WTC11 (cell line): ENCODE measurements around the gene MUC4. TPM values are rescaled to one million over a fixed set of nuclear protein-coding genes. Genes with fewer than 3 reads are reported as not detected.

Experiments
- ATAC-seq: fragments of 200-7000 bp; cut with Tn5 transposase; 2 replicates; pipeline ENCODE4 v1.10.0; 2021; ENCODE audit warnings: mild to moderate bottlenecking, moderate library complexity
- CTCF ChIA-PET: fragments of 300-600 bp; sonication (Branson Sonifier 250); formaldehyde crosslinking; loops from one replicate; lab custom pipeline; 2021; ENCODE audit warnings: antibody characterized with exemption; lab: Charles Lee
- POLR2A ChIA-PET: fragments of 350-600 bp; sonication (Branson Sonifier 250); formaldehyde crosslinking; loops from one replicate; lab custom pipeline; 2021; ENCODE audit warnings: antibody characterized with exemption; lab: Charles Lee
- DNase-seq: peaks from one replicate; pipeline ENCODE4 v3.0.0; 2021; ENCODE audit warnings: low spot score
- H3K27ac Mint-ChIP-seq: 2 replicates; pipeline ENCODE4 v1.8.0; 2021; ENCODE audit warnings: mixed read lengths
- H3K27me3 Mint-ChIP-seq: 2 replicates; pipeline ENCODE4 v1.8.0; 2021; ENCODE audit warnings: low read depth, mild to moderate bottlenecking, moderate library complexity, mixed read lengths
- H3K36me3 Mint-ChIP-seq: 2 replicates; pipeline ENCODE4 v1.8.0; 2021; ENCODE audit warnings: mixed read lengths
- H3K4me1 Mint-ChIP-seq: 2 replicates; pipeline ENCODE4 v1.8.0; 2022; ENCODE audit warnings: mixed read lengths
- H3K4me3 Mint-ChIP-seq: 2 replicates; pipeline ENCODE4 v1.8.0; 2021; ENCODE audit warnings: mild to moderate bottlenecking, moderate library complexity, mixed read lengths
- H3K9me3 Mint-ChIP-seq: 2 replicates; pipeline ENCODE4 v1.8.0; 2021; ENCODE audit warnings: mixed read lengths
- ARID4B ChIP-seq: sonication (generic); formaldehyde crosslinking; IDR thresholded peaks from 2 replicates; pipeline ENCODE4 v1.8.0; 2023; ENCODE audit warnings: missing genetic modification reagents, mild to moderate bottlenecking, borderline replicate concordance
- CDX4 ChIP-seq: fragments of 250-450 bp; sonication (Bioruptor Pico); IDR thresholded peaks from 2 replicates; pipeline ENCODE4 v1.9.0; 2021; ENCODE audit warnings: moderate library complexity, mild to moderate bottlenecking, inconsistent platforms, borderline replicate concordance
- EMX1 ChIP-seq: fragments of 250-450 bp; sonication (Bioruptor Pico); IDR thresholded peaks from 2 replicates; pipeline ENCODE4 v1.8.0; 2021; ENCODE audit warnings: mild to moderate bottlenecking
- ERG ChIP-seq: fragments of 250-450 bp; sonication (Bioruptor Pico); IDR thresholded peaks from 2 replicates; pipeline ENCODE4 v1.8.0; 2021; ENCODE audit warnings: mild to moderate bottlenecking
- GRHL2 ChIP-seq: fragments of 250-450 bp; sonication (Bioruptor Pico); IDR thresholded peaks from 2 replicates; pipeline ENCODE4 v1.8.0; 2022; ENCODE audit warnings: mild to moderate bottlenecking, moderate library complexity; ENCODE audit not compliant: insufficient replicate concordance, severe bottlenecking
- HMGA2 ChIP-seq: fragments of 250-450 bp; sonication (Bioruptor Pico); IDR thresholded peaks from 2 replicates; pipeline ENCODE4 v1.4.0; 2021; ENCODE audit warnings: mild to moderate bottlenecking, moderate library complexity
- NR3C1 ChIP-seq: sonication (generic); formaldehyde crosslinking; conservative IDR thresholded peaks from 2 replicates; pipeline ENCODE4 v1.8.1; 2023; ENCODE audit warnings: low read depth, mild to moderate bottlenecking, missing genetic modification reagents
- PRRX2 ChIP-seq: fragments of 250-450 bp; sonication (Bioruptor Pico); IDR thresholded peaks from 2 replicates; pipeline ENCODE4 v1.8.0; 2021; ENCODE audit warnings: mild to moderate bottlenecking
- RELA ChIP-seq: sonication (generic); formaldehyde crosslinking; IDR thresholded peaks from 2 replicates; pipeline ENCODE4 v1.8.1; 2022; ENCODE audit warnings: missing genetic modification reagents, mild to moderate bottlenecking, borderline replicate concordance
- RORB ChIP-seq: fragments of 250-450 bp; sonication (Bioruptor Pico); IDR thresholded peaks from 2 replicates; pipeline ENCODE4 v1.9.0; 2021; ENCODE audit warnings: mild to moderate bottlenecking
- SMAD3 ChIP-seq: sonication (generic); formaldehyde crosslinking; IDR thresholded peaks from 2 replicates; pipeline ENCODE4 v1.8.0; 2022; ENCODE audit warnings: missing genetic modification reagents, mild to moderate bottlenecking, borderline replicate concordance
- TP53 ChIP-seq: sonication (generic); formaldehyde crosslinking; IDR thresholded peaks from 2 replicates; pipeline ENCODE4 v1.8.1; 2023; ENCODE audit warnings: mild to moderate bottlenecking, missing genetic modification reagents
- ZNF317 ChIP-seq: sonication (generic); formaldehyde crosslinking; IDR thresholded peaks from 2 replicates; pipeline ENCODE4 v1.8.1; 2023; ENCODE audit warnings: low read depth, mild to moderate bottlenecking, moderate library complexity, missing genetic modification reagents, borderline replicate concordance
- ZNF396 ChIP-seq: fragments of 250-450 bp; sonication (Bioruptor Pico); IDR thresholded peaks from 2 replicates; pipeline ENCODE4 v1.8.0; 2021; ENCODE audit warnings: mild to moderate bottlenecking, moderate library complexity, borderline replicate concordance
- ZNF416 ChIP-seq: fragments of 250-450 bp; sonication (Bioruptor Pico); IDR thresholded peaks from 2 replicates; pipeline ENCODE4 v1.9.0; 2021; ENCODE audit warnings: mild to moderate bottlenecking, inconsistent platforms
- ZNF532 ChIP-seq: fragments of 250-450 bp; sonication (Bioruptor Pico); IDR thresholded peaks from 2 replicates; pipeline ENCODE4 v1.9.0; 2021; ENCODE audit warnings: mild to moderate bottlenecking, borderline replicate concordance
- total RNA-seq: library from RNA; stranded (reverse); gene quantifications from 3 replicates; pipeline ENCODE4 v1.2.3, GENCODE V29; 2021

Gene MUC4
- total RNA-seq, 1 experiment from 2014 or later, result 2.1 TPM

- TF ChIP-seq ARID4B (CRISPR knock-in tag) (no peak), EMX1 (CRISPR knock-in tag) (no peak)
These were observed 59.0 kb downstream of the MUC4 start (continued) for GRCh38 chr3:195752546-195753331.

GRCh38 chr3:195752066-195752465, 59.7 kb downstream of the MUC4 start:
- peaks cover 3% of the 10 kb centered on the region for H3K36me3 Mint-ChIP-seq
- no peak overlapping the region for H3K4me3 Mint-ChIP-seq
- peaks cover 21% of the 10 kb centered on the region for H3K27me3 Mint-ChIP-seq
- DNase-seq (no peak), ATAC-seq (no peak)
- CTCF ChIA-PET, result no interaction called here
- H3K27ac Mint-ChIP-seq, result no peak overlapping the region
- TF ChIP-seq GRHL2 (CRISPR knock-in tag) (no peak), ZNF532 (CRISPR knock-in tag) (no peak), SMAD3 (CRISPR knock-in tag) (no peak)
- TF ChIP-seq, all 79 proteins: peak for 0
- POLR2A ChIA-PET, result no interaction called here
- Mint-ChIP-seq H3K4me1 (peaks cover 3% of the 10 kb centered on the region), H3K9me3 (peaks cover 4% of the 10 kb centered on the region)

- Mint-ChIP-seq H3K27me3 (peaks cover 26% of the 10 kb centered on the region), H3K4me1 (no peaks in the 10 kb centered on the region), H3K9me3 (peaks cover 6% of the 10 kb centered on the region), H3K4me3 (no peak overlapping the region), H3K36me3 (peaks cover 5% of the 10 kb centered on the region), H3K27ac (no peak overlapping the region)
- DNase-seq (no peak), ATAC-seq (no peak)
- CTCF ChIA-PET, result no interaction called here
- POLR2A ChIA-PET, result no interaction called here
- no peak for TF ChIP-seq CDX4 (CRISPR knock-in tag)
- TF ChIP-seq ZNF416, result no peak
- TF ChIP-seq GRHL2 (CRISPR knock-in tag), result no peak
- no peak for TF ChIP-seq TP53 (CRISPR knock-in tag)
- no peak for TF ChIP-seq NR3C1 (CRISPR knock-in tag)
- no peak for TF ChIP-seq RORB (CRISPR knock-in tag)
- no peak for TF ChIP-seq ERG
- TF ChIP-seq ZNF317 (CRISPR knock-in tag), result no peak
- no peak for TF ChIP-seq RELA
- no peak for TF ChIP-seq ZNF532 (CRISPR knock-in tag)
- no peak for TF ChIP-seq PRRX2 (CRISPR knock-in tag)
- TF ChIP-seq HMGA2, result no peak
- TF ChIP-seq ZNF396 (CRISPR knock-in tag), result no peak
- no peak for TF ChIP-seq EMX1 (CRISPR knock-in tag)
These were observed 60.2 kb downstream of the MUC4 start for GRCh38 chr3:195751560-195751959.
